COLO668 (cell line): ENCODE results near the gene DACT2.

Experiments
- DNase-seq: peaks from one replicate; lab custom pipeline; 2025; ENCODE audit not compliant: unreplicated experiment; lab: John Stamatoyannopoulos, UW

DACT2 gene

DNA sequence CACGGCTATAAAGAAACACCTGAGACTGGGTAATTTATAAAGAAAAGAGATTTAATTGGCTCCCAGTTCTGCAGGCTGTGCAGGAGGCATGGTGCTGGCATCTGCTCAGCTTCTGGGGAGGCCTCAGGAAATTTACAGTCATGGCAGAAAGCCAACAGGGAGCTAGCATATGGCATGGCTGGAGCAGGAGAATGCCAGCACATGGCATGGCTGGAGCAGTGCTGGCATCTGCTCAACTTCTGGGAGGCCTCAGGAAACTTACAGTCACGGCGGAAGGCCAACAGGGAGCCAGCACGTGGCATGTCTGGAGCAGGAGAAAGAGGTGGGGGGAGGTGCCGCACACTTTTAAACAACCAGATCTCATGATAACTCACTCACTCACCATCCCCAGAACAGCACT is 32.5 kb upstream of the DACT2 start:
- DNase-seq = no peak

DNA sequence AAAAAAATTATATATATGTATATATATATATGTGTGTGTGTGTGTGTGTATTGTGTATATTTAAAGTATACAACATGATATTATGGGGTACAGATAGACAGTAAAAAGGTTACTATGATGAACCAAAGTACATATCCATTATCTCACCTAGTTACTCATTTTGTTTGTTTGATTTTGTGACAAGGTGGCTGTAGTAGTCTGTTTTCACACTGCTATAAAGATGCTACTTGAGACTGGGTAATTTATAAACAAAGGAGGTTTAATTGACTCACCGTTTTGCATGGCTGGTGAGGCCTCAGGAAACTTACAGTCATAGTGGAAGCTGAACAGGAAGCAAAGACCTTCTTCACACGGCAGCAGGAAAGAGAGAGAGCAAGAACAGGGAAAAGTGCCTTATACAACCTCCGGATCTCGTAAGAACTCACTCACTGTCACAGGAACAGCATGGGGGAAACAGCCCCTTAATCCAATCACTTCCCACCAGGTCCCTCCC is 30.2 kb upstream of the DACT2 start:
- no peak for DNase-seq

DNA sequence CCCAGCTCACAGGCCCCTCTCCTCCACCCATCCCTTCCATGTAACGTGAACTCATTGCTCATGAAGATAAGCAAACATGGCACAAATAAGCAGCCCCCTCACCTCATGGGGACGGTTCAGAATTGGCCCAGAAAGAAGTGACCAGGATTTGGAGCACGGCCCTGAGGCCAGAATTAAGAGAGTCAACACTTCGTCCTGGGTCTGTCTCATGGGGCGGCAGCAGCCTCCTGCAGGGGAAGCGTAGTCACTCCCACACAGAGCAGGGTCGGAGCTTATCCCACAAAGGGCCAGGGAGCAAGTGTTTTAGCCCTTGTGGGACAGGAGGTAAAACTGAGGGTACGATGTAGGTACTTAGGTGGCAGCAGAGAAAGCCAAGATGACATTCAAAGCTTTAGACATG is 28.6 kb upstream of the DACT2 start:
- no peak for DNase-seq

DNA sequence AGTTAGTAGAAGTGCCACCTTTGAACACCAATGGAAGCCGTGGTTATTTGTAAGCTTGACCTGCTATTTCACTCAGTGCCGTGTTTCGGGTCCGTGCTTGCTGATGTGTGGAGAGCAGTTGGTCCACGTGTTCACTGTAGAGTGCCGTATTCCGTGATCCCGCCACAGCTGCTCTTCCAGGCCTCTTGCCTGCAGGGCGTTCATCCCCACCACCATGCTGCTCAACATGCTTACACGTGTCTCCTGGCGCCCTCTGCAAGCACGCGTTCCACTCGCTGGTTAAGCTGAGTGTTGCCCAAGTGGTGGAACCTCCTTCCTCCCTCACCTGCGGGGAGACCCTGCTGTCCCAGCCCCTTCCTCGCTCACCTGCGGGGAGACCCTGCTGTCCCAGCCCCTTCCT is 28.0 kb upstream of the DACT2 start:
- no peak for DNase-seq

DNA sequence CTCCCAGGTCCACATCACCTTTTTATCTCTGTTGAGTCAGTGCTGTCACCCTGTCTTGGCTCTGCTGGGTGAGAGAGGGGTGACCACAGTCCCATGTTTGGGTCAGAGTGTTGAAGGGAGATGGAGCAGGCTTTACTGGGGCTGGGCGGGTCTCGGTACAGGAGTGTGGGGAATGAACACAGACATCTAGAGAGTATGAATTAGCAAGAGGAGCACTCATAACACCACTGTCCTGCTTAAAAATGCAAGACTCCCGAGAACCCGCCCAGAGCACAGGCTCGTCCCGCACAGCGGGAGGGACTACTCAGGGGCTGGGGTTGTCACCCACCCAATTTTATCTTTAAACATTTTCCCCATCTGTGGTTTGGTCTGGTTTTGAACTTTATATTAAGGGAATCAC is 27.5 kb upstream of the DACT2 start:
- DNase-seq = no peak

DNA sequence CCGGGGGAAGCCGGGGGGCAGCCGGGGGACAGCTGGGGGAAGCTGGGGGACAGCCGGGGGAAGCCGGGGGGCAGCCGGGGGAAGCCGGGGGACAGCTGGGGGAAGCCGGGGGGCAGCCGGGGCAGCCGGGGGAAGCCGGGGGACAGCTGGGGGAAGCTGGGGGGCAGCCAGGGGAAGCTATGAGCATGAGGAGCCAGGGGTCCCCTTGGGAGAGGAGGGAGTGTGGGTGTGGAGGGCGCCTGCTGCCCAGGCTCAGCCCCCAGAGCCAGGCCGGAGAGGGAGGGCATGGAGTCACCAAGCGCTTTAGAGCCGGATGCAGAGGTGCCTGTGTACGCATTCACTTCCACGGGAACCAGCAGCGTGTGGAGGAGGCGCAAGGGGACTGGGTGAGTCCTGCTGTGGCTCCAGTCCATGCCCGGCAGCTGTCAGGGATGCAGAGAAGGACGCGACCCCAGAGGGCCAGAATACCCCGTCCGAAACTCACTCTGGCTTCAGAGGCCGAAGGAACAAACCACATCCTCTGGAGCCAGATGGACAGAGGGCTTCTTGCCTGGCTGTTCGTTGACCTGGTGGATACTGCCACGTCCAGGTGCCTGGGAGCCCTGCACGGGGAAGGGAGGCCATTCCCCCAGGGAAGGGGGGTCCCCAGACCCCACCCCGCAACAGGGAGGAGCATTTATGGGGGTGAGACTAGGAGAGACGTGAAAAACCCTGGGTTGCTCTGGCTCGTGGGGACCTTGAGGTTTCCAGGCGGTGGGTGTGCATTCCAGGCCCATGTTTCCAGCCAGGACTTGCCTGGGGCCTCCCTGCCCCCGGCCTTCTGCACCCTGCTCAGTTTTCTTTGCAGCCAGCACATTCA is 26.5 kb upstream of the DACT2 start:
- no peak for DNase-seq

DNA sequence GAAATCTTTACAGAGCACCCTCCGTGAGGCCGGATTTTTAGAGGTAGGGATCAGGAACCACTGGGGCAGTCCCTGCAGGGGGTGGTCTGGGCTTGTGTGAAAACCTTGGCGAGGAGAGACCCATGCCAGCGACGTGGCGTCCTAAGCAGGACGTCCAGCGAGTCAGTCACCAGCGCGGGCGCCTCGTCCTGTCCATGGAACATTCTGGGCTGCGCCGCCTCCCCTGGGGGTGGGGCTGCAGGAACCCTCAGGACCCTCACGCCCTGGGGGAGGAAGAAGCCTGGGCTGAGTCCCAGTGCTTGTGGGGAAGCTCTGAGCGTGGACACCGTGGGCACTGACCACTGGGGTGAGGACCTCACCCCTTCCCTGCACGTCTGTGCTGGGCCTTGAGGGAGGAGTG is 25.7 kb upstream of the DACT2 start:
- no peak for DNase-seq

DNA sequence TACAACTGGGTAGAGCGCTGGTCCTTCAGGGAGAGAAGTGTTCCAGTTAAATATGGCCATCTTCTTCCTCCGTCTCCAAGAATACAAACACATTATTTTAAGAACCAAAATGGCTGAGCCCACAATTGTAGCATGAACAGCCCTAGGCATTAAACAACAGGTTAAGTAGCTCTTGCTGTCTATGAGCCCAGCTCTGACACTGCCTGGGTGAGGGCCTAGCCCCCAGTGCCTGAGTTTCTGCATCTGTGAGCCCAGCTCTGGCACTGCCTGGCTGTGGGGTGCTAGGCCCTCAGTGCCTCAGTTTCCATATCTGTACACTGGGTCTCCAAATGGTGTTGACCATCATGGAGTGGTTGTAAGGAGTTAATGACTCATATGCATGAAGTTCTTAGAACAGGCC is 24.8 kb upstream of the DACT2 start:
- DNase-seq = no peak

DNA sequence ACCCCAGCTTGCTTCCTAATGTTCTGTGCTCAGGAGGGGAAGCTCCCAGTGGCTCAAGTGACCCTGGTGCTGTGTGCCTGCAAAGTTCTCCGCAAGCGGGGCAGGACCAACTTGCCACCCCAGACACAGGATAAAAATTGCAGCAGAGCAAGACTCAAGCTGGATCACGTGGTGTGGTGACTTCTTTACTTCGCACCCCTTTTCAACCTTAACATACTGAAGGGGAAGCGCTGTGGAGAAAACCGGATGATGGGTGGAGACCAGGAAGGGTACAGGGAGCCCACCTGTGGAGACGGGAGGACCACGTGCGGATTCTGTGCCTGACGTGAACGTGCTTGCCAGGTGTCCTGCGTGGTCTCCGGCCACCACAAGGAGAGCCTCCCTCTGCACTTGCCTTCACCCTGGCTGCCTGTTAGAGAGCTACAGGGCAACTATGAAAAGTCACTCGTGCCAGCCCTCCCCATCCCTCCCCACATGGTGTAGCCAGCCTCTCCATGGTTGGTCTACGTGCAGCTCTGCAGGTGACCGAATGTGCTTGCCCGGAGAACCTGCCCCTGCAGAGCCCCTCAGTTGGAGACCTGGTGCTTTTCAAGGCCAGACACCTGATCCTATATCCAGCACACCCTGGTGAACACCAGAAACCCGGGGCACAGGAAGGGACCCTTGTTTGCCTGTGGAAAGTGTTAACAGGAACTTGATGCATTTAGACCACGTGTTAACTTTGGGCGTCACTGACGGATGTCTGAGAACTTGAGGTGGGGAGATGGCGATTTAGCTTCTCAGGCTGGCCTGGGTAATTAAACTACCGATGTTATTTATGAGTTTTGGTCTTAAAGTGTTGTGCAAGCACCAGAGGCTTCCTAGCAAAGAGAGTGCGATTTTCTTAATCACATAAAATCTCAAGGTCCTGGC is 23.9 kb upstream of the DACT2 start:
- DNase-seq = no peak

DNA sequence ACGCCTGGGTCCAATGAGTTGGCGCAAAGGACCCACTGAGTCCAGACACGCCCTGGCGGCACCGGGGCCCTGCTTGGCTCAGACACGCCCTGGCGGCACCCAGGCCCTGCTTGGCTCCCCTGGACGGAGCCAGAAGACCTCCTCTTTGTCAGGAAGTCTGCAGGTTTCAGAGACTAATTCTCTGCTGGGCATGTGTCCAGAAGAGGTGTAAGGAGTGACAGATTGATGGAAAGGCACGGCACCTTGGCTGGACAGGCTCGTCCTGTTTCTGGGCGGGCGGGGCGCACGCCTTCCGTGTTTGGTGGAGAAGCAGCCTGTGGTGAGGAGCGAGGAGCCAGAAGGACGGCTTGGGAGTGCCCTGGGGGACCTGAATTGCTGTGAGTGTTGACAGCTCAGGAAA is 23.1 kb upstream of the DACT2 start:
- no peak for DNase-seq

DNA sequence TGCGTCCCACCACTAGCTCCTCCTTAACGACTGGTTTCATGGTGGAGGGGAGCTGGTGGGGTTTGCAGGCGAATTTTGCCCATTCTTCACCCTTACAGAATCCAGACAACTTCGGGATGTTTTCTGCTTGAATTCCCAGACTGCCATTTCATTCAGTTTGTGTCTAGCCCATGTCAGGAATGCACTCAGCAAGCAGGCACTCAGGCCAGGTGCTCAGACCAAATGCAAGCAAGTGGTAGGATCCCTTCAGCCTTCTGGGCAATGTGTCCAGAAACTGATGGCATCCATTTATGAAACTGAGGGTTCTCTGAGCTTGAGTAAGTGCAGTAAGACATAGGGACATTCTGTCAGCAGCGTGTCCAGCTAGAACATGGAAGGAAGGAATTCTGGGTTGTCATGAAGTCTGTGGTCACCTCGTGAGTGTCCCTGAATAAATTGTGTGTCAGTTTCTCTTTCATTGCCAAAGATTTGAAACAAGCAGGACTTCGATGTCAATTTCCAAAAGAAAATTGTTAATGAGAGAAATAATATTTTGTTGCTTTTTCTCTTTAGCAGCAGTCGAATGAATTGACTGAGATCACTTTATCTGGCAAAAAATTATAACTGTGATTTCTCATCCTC is 21.8 kb upstream of the DACT2 start:
- DNase-seq = no peak

DNA sequence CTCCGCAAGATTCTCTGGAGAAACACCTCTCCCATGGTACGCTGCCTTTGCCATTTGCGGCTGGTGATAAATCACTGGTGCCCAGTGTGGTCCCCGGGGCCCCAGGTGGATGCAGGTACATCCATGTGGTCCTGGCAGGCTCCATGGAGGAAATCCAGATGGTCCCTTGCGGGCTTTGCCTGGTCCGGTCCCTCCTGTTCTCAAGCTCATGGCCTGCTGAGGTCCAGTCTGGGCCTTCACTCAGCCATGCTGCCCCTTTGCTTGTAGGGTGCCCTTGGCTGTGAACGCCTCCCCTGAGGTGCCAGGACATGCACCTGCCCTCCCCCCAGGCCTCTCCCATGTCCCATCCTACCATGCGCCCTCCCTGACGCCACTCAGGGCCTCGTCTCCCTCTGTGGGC is 21.2 kb upstream of the DACT2 start:
- no peak for DNase-seq

DNA sequence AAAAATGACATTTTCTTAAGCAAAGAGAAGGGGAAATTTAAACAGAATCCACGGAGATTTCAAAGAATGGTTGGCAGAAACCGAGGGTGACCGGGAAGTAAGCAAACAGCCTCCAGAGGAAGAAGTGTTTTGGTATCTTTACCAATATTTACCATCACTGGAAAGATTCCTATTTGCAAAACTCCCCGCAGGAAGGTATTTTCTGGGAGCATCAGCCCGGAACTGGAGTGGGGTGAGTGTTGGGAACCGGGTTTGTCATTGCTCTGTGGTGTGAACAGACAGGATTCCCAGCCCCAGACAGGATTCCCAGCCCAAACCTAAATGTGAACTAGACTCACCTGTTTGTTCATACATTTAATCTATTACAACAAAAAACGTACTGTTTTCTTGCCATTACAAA is 19.2 kb upstream of the DACT2 start:
- no peak for DNase-seq

DNA sequence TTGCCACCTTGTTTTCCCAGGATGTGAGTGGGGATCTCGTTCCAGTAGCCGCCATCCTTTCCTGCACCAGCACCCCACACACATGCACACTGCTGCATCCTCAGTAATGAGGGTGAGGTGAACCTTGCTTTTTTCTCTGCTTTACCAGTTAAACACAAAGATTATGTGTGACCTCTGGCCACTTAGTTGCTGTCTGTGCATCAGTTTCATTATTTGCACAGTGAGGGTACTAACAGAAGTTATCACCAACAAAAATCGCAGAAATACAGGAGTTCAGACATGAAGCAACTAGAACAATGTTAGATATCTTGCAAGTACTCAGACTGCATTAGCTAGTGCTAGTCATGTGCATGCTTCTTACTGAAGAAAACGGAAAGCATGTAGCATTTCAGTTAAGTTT is 17.4 kb upstream of the DACT2 start:
- no peak for DNase-seq

DNA sequence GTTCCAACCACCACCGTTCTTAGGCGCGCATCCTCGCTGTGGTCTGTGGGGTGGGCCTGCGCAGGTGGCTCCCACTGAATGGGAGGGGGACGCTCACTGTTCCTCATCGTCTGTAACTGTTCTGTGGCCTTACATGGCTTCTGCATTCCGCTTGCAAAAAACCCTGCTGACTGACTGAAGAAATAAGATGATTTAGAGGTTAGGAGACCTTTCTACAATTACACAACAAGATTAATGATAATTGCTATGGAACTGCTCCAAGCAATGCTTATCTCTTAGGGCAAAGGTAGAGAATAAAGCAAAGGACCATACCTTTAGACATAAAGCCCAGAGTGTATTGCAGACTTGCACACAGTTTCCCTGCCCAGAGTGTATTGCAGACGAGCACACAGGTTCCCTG is 14.4 kb upstream of the DACT2 start:
- no peak for DNase-seq

DNA sequence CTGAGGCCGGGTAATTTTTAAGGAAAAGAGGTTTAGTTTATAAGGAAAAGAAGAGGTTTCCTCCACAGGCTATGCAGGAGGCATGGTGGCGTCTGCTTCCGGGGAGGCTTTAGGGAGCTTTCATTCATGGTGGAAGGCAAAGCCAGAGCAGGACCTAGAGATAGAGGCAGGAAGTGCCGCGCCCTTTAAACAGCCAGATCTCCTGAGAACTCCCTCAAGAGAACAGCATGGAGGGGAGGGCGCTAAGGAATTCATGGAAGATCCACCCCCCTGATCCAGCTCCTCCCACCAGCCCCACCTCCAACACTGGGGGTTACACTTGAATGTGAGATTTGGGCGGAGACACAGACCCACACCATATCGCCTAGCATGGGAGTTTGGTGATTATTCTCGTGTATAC is 13.9 kb upstream of the DACT2 start:
- DNase-seq = no peak

DNA sequence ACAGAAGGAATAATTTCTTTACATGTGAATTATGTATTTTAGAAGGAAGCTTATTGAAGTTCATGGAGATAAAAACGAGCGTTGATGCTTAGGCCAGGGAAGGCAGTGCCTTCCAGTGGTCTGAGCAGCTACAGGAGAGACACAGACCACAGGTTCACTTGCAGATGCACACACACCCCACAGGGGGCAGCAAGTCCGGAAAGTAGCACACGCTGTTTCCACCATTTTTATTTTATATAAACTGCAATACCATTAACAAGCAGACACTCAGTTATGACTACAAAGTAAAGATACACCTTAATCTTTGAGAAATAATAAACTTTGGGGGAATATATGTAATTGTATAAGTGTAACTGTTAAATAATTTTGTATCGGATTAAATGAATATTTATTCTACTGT is 13.5 kb upstream of the DACT2 start:
- no peak for DNase-seq

DNA sequence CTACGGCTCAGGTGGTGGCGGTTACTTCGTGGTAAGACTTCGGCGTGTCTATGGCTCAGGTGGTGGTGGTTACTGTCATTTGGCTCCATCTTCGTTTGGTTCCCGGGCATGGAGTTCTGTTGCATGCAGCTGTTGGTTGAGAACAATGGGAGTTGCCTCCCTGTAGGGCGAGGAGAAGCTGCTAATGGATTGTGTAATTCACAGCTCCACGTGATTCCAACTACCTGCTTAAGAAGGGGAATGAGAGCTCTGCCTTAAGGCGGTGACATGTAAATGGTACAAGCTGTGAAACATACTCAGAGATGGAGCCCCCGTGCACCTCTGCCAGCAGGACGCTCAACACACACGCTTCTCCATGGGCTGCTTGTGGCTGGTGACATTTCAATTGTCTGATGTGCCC is 12.4 kb upstream of the DACT2 start:
- DNase-seq = no peak

DNA sequence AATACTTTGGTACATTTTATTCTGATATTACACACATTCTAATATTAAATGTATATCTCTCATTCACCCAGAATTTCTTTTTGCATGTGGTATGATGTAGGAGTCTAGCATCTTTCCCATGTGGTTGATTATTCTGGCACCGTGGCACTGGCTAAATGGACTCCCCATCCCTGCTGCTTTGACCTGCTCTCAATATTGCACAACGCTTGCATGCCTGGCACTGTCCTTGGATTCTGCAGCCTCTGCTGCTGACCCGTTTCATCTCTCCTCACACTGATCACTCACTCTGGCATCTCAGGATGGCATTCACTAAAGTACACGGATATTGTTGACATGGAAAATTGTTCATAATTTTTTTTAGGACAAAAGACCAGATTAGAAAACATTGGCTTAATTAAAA is 11.5 kb upstream of the DACT2 start:
- DNase-seq = no peak

DNA sequence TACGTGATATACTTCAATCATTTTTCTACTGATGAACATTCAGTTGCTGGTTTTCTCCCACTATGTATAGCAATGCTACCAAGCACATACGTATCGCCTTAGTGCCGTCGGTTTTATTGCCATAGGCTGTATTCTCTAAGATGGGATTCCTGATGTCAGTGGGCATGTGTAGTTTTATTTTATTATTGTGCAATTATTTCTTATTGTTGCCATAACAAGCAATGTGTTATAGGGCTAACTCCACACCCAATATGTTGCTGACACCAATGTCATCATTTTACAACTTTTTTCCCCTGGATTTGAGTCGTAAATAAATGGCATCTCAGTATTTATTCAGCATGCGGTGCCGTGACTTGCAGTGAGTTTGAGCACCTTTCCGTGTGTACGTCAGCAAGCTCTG is 10.8 kb upstream of the DACT2 start:
- no peak for DNase-seq

DNA sequence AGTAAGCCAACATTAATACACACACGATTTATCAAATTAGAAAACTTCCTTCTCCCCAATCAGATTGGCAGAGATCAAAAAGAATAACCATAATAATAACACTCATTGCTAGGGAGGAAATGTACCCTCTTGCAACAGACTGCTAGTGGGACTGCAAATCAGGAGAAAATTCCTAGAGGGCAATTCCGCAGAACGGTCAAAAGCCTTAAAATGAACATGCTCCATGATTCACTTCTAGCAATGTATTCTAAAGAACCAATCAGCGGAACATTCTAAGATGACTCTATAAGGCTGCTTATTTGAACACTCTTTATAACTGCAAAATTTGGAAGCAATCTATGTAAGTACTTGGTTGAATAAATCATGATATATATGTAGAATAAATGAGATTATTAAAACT is 8.5 kb upstream of the DACT2 start:
- DNase-seq = no peak
